H1 (cell line): Measurements from ENCODE around the gene MYO1F. TPM values are rescaled to one million over a fixed set of nuclear protein-coding genes. Genes with fewer than 3 reads are reported as not detected.

Experiments
- BRCA1 ChIP-seq: IDR thresholded peaks from 2 replicates; pipeline ENCODE4 v1.6.1; 2012; ENCODE audit warnings: low read depth, low read length, improper control_type of control experiment
- polyA plus RNA-seq, 7 experiments: library from polyadenylated mRNA; depleted of rRNA in 3 of 7; stranded (reverse) in 5 of 7; unstranded in 2 of 7; fragments of >200 nt in 5 of 7; fragments of 200-250 nt in 2 of 7; gene quantifications; 1 replicate in 5 of 7; 2 replicates in 1 of 7; 4 replicates in 1 of 7; pipeline versions ENCODE4 v1.2.1 to v1.2.3, GENCODE V29; 2011 to 2013; ENCODE audit warnings: missing spikeins in 2 of 7, mixed read lengths in 2 of 7
- total RNA-seq: library from RNA; stranded (reverse); fragmentation: NEBNext Ultra II Directional; extraction: Animal tissue kit (Norgen Biotek cat#: 25700); gene quantifications from 2 replicates; pipeline ENCODE4 v1.2.1, GENCODE V29; 2021

Gene MYO1F
- total and polyA plus RNA-seq, 2 of the 8 experiments (the other 6 are each of a cell fraction or from before 2014, with no cell fraction given), result 1.4 to 4.6 TPM

- no peak for TF ChIP-seq BRCA1
Observed at GRCh38 chr19:8504171-8504570, 73.1 kb downstream of the MYO1F start (continued).
